Activated CD4-positive, alpha-beta T cell treated with anti-CD3 and anti-CD28 coated beads for 36 hours (primary cell): ENCODE data around the gene C1QTNF6. TPM values are rescaled to one million over a fixed set of nuclear protein-coding genes. Genes with fewer than 3 reads are reported as not detected.

Experiments
- ATAC-seq: fragments of 200-7000 bp; cut with Tn5 transposase; one replicate; pipeline ENCODE4 v1.10.0; 2021; ENCODE audit warnings: mild to moderate bottlenecking, moderate library complexity
- CTCF ChIA-PET: fragments of 350-600 bp; sonication (Branson Sonifier 250); formaldehyde crosslinking; loops from one replicate; lab custom pipeline; 2021; ENCODE audit warnings: antibody characterized with exemption; lab: Charles Lee
- POLR2A ChIA-PET: fragments of 350-600 bp; sonication (Branson Sonifier 250); formaldehyde crosslinking; loops from one replicate; lab custom pipeline; 2021; ENCODE audit warnings: antibody characterized with exemption, inconsistent platforms; lab: Charles Lee
- DNase-seq: peaks from one replicate; pipeline ENCODE4 v3.0.0-alpha.2; 2020
- H3K27ac Mint-ChIP-seq: one replicate; pipeline ENCODE4 v1.8.0; 2021; ENCODE audit warnings: mixed read lengths
- H3K27me3 Mint-ChIP-seq: one replicate; pipeline ENCODE4 v1.8.0; 2021; ENCODE audit warnings: mixed read lengths
- H3K36me3 Mint-ChIP-seq: one replicate; pipeline ENCODE4 v1.8.0; 2021; ENCODE audit warnings: low read depth, mixed read lengths
- H3K4me1 Mint-ChIP-seq: one replicate; pipeline ENCODE4 v1.8.0; 2021; ENCODE audit warnings: mixed read lengths
- H3K4me3 Mint-ChIP-seq: one replicate; pipeline ENCODE4 v1.8.0; 2021; ENCODE audit warnings: mild to moderate bottlenecking, moderate library complexity, mixed read lengths
- H3K9me3 Mint-ChIP-seq: one replicate; pipeline ENCODE4 v1.8.0; 2021; ENCODE audit warnings: low read depth, mixed read lengths
- intact Hi-C, 2 experiments: fragments of 100-400 bp; cut with DNase I in 1 of 2; cut with micrococcal nuclease in 1 of 2; formaldehyde crosslinking; loops; one replicate each; pipeline versions ENCODE4 v1.14.2 to v1.15.1; 2022 to 2024; cut with DNase I, micrococcal nuclease
- total RNA-seq, 2 experiments: library from RNA; stranded (reverse); gene quantifications; one replicate each; pipeline ENCODE4 v1.2.3, GENCODE V29; 2021

The C1QTNF6 gene
- total RNA-seq, 2 experiments from 2014 or later: 8.4 to 8.7 TPM

GRCh38 chr22:37165066-37165465 is 23.0 kb downstream of the C1QTNF6 start:
- H3K4me3 Mint-ChIP-seq: no peak overlapping the region
- DNase-seq (no peak), ATAC-seq (no peak)
- POLR2A ChIA-PET: interaction anchor here (0.9 kb wide), 1 partner anchor 35 kb away, joined by 3 read pairs; no protein-coding TSS in a partner anchor
- H3K27me3 Mint-ChIP-seq: no peaks in the 10 kb centered on the region
- H3K4me1 Mint-ChIP-seq: peaks cover 77% of the 10 kb centered on the region
- CTCF ChIA-PET: interaction anchor here (0.7 to 3.3 kb wide), 11 partner anchors 13 to 135 kb away, joined by 3 to 36 read pairs (median 5); no protein-coding TSS in a partner anchor
- no peaks in the 10 kb centered on the region for H3K36me3 Mint-ChIP-seq
- intact Hi-C loops: no loop called here
- peaks cover 5% of the 10 kb centered on the region for H3K9me3 Mint-ChIP-seq
- peak overlapping the region; percentile 29 for H3K27ac Mint-ChIP-seq

- CTCF ChIA-PET: interaction anchor here (3.0 to 3.3 kb wide), 2 partner anchors 34 to 44 kb away, joined by 23 to 36 read pairs; no protein-coding TSS in a partner anchor
- peaks cover 72% of the 10 kb centered on the region for H3K4me1 Mint-ChIP-seq
Observed at GRCh38 chr22:37164505-37164887, 23.6 kb downstream of the C1QTNF6 start.

GRCh38 chr22:37163575-37164504 is 24.2 kb downstream of the C1QTNF6 start:
- no peaks in the 10 kb centered on the region for H3K27me3 Mint-ChIP-seq
- POLR2A ChIA-PET: interaction anchor here (0.9 to 3.5 kb wide), 16 partner anchors 10 to 119 kb away, joined by 3 to 39 read pairs (median 4); partner anchors contain the start of genes IL2RB and KCTD17
- H3K9me3 Mint-ChIP-seq: peaks cover 5% of the 10 kb centered on the region
- no peaks in the 10 kb centered on the region for H3K36me3 Mint-ChIP-seq
- peak overlapping the region; percentile 26 for H3K4me3 Mint-ChIP-seq
- ATAC-seq: peak; percentile 67
- intact Hi-C loops: loop anchor here (1.0 to 5.0 kb wide), 4 partner anchors 55 to 103 kb away; partner anchors contain the start of gene RAC2 (in 1 of the 2)
- H3K27ac Mint-ChIP-seq: peak overlapping the region; percentile 88
- CTCF ChIA-PET: interaction anchor here (0.9 to 3.9 kb wide), 13 partner anchors 9 to 186 kb away, joined by 3 to 43 read pairs (median 13); partner anchors contain the start of gene IL2RB
- peak; percentile 91 for DNase-seq
- H3K4me1 Mint-ChIP-seq: peaks cover 77% of the 10 kb centered on the region

More at GRCh38 chr22:37164505-37164887, 23.6 kb downstream of the C1QTNF6 start:
- POLR2A ChIA-PET: no interaction called here
- Mint-ChIP-seq H3K4me3 (no peak overlapping the region), H3K36me3 (no peaks in the 10 kb centered on the region), H3K27ac (peak overlapping the region; percentile 89), H3K9me3 (peaks cover 5% of the 10 kb centered on the region), H3K27me3 (no peaks in the 10 kb centered on the region)
- ATAC-seq (no peak), DNase-seq (no peak)
- intact Hi-C loops: loop anchor here in 1 of 2 experiments (5.0 kb wide), 1 partner anchor 78 kb away; the partner anchor contains the start of gene RAC2

- Mint-ChIP-seq H3K36me3 (no peaks in the 10 kb centered on the region), H3K27me3 (no peaks in the 10 kb centered on the region), H3K4me3 (peak overlapping the region; percentile 26), H3K27ac (peak overlapping the region; percentile 88), H3K9me3 (peaks cover 5% of the 10 kb centered on the region), H3K4me1 (peaks cover 81% of the 10 kb centered on the region)
- intact Hi-C loops: loop anchor here (1.0 to 5.0 kb wide), 4 partner anchors 56 to 102 kb away; partner anchors contain the start of gene RAC2 (in 1 of the 2)
- POLR2A ChIA-PET: interaction anchor here (0.9 to 3.5 kb wide), 16 partner anchors 10 to 118 kb away, joined by 3 to 39 read pairs (median 4); partner anchors contain the start of genes IL2RB and KCTD17
- CTCF ChIA-PET: interaction anchor here (0.7 to 3.9 kb wide), 19 partner anchors 9 to 812 kb away, joined by 3 to 43 read pairs (median 5); partner anchors contain the start of gene IL2RB
- ATAC-seq (no peak), DNase-seq (no peak)
Observed at GRCh38 chr22:37163096-37163489, 25.0 kb downstream of the C1QTNF6 start.

GRCh38 chr22:37162221-37163095 is 25.6 kb downstream of the C1QTNF6 start:
- intact Hi-C loops: loop anchor here (1.0 to 5.0 kb wide), 12 partner anchors 12 to 101 kb away; partner anchors contain the start of gene RAC2 (in 1 of the 2)
- H3K9me3 Mint-ChIP-seq: peaks cover 5% of the 10 kb centered on the region
- POLR2A ChIA-PET: interaction anchor here (0.6 to 3.5 kb wide), 21 partner anchors 10 to 111 kb away, joined by 3 to 39 read pairs (median 4); partner anchors contain the start of genes IL2RB and KCTD17

GRCh38 chr22:37161443-37161842 is 26.6 kb downstream of the C1QTNF6 start:
- intact Hi-C loops: loop anchor here in 1 of 2 experiments (5.0 kb wide), 1 partner anchor 81 kb away; the partner anchor contains the start of gene RAC2
- peaks cover 5% of the 10 kb centered on the region for H3K9me3 Mint-ChIP-seq
- ATAC-seq (no peak), DNase-seq (peak; percentile 67)
- H3K27me3 Mint-ChIP-seq: no peaks in the 10 kb centered on the region
- H3K4me1 Mint-ChIP-seq: peaks cover 77% of the 10 kb centered on the region
- CTCF ChIA-PET: interaction anchor here (0.5 to 3.9 kb wide), 11 partner anchors 10 to 142 kb away, joined by 3 to 43 read pairs (median 4); partner anchors contain the start of genes IL2RB and TST
- H3K4me3 Mint-ChIP-seq: peak overlapping the region; percentile 26
- H3K27ac Mint-ChIP-seq: peak overlapping the region; percentile 88
- POLR2A ChIA-PET: interaction anchor here (1.0 to 3.5 kb wide), 7 partner anchors 9 to 82 kb away, joined by 3 to 39 read pairs (median 4); partner anchors contain the start of gene IL2RB
- H3K36me3 Mint-ChIP-seq: no peaks in the 10 kb centered on the region

More at GRCh38 chr22:37162221-37163095, 25.6 kb downstream of the C1QTNF6 start:
- CTCF ChIA-PET: interaction anchor here (0.6 to 3.9 kb wide), 18 partner anchors 11 to 812 kb away, joined by 3 to 43 read pairs (median 4); partner anchors contain the start of gene IL2RB
- H3K4me3 Mint-ChIP-seq: peak overlapping the region; percentile 26
- H3K27me3 Mint-ChIP-seq: no peaks in the 10 kb centered on the region
- peak; percentile 68 for ATAC-seq
- no peaks in the 10 kb centered on the region for H3K36me3 Mint-ChIP-seq
- peaks cover 81% of the 10 kb centered on the region for H3K4me1 Mint-ChIP-seq
- H3K27ac Mint-ChIP-seq: peak overlapping the region; percentile 88
- DNase-seq: peak; percentile 89

- H3K36me3 Mint-ChIP-seq: no peaks in the 10 kb centered on the region
- H3K4me1 Mint-ChIP-seq: peaks cover 75% of the 10 kb centered on the region
- DNase-seq (no peak), ATAC-seq (no peak)
- POLR2A ChIA-PET: interaction anchor here (0.7 to 0.8 kb wide), 2 partner anchors 22 to 155 kb away, joined by 3 to 5 read pairs; no protein-coding TSS in a partner anchor
- no peak overlapping the region for H3K4me3 Mint-ChIP-seq
- H3K27me3 Mint-ChIP-seq: no peaks in the 10 kb centered on the region
- CTCF ChIA-PET: interaction anchor here (0.7 kb wide), 1 partner anchor 8 kb away, joined by 3 read pairs; no protein-coding TSS in a partner anchor
- H3K27ac Mint-ChIP-seq: no peak overlapping the region
- peaks cover 5% of the 10 kb centered on the region for H3K9me3 Mint-ChIP-seq
- intact Hi-C loops: loop anchor here in 1 of 2 experiments (5.0 kb wide), 1 partner anchor 82 kb away; the partner anchor contains the start of gene RAC2
Observed at GRCh38 chr22:37160027-37160426, 28.0 kb downstream of the C1QTNF6 start.

- DNase-seq (no peak), ATAC-seq (no peak)
- H3K36me3 Mint-ChIP-seq: no peaks in the 10 kb centered on the region
- H3K4me3 Mint-ChIP-seq: no peak overlapping the region
- H3K27me3 Mint-ChIP-seq: no peaks in the 10 kb centered on the region
- ChIA-PET CTCF (no interaction called here), POLR2A (no interaction called here)
- peaks cover 69% of the 10 kb centered on the region for H3K4me1 Mint-ChIP-seq
- intact Hi-C loops: no loop called here
- peaks cover 5% of the 10 kb centered on the region for H3K9me3 Mint-ChIP-seq
- H3K27ac Mint-ChIP-seq: no peak overlapping the region
Observed at GRCh38 chr22:37158963-37159290, 29.1 kb downstream of the C1QTNF6 start.

- ChIA-PET CTCF (interaction anchor here (0.6 to 1.7 kb wide), 6 partner anchors 10 to 907 kb away, joined by 3 to 6 read pairs (median 4); no protein-coding TSS in a partner anchor), POLR2A (no interaction called here)
- Mint-ChIP-seq H3K9me3 (peaks cover 5% of the 10 kb centered on the region), H3K27me3 (no peaks in the 10 kb centered on the region), H3K36me3 (no peaks in the 10 kb centered on the region), H3K4me3 (no peak overlapping the region), H3K4me1 (peaks cover 59% of the 10 kb centered on the region), H3K27ac (peak overlapping the region; percentile 35)
- intact Hi-C loops: no loop called here
- DNase-seq (peak; percentile 60), ATAC-seq (no peak)
Observed at GRCh38 chr22:37157516-37158285, 30.3 kb downstream of the C1QTNF6 start.
